ENCODE data around the gene ADSL.

ADSL gene

DNA sequence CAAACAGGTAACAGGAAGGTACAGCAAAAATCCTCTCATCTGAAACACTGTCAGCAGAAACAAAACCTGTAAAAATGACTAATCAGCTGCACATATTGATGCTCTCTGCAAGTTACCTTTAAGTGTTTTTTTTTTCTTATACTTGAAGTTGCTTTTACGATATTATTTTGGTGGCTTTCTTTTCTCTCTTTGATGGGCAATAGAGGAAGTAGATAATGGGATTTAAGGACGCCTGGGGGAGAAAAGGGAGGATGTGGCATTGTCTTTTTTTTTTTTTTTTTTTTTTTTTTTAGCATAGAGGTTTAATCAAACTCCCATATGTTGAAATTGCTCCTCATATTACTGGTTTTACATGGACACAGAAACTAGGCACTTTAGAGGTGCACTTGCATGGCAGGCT, 11.4 kb upstream of the ADSL start:
- no peak overlapping the region for H3K4me3 ChIP-seq (ENCODE audit: low read depth, low read length)

GRCh38 chr22:40335358-40335757, 10.9 kb upstream of the ADSL start:
- TF ChIP-seq CTCF (IDR thresholded peaks at IDR 0.05; ENCODE audit: low read depth, low read length), result no peak
- H3K4me3 ChIP-seq (ENCODE audit: low read depth, low read length), result no peak overlapping the region

More for the DNA sequence above, 11.4 kb upstream of the ADSL start:
- no peak for TF ChIP-seq CTCF (IDR thresholded peaks at IDR 0.05; ENCODE audit: low read depth, low read length)

- no peak for TF ChIP-seq CTCF (IDR thresholded peaks at IDR 0.05; ENCODE audit: low read depth, low read length)
These were observed 6.3 kb upstream of the ADSL start for GRCh38 chr22:40340044-40340443.

GRCh38 chr22:40341604-40342003, 4.7 kb upstream of the ADSL start:
- TF ChIP-seq CTCF (IDR thresholded peaks at IDR 0.05; ENCODE audit: low read depth, low read length), result no peak
- no peak overlapping the region for H3K4me3 ChIP-seq (ENCODE audit: low read depth, low read length)

More at GRCh38 chr22:40340044-40340443, 6.3 kb upstream of the ADSL start:
- no peak overlapping the region for H3K4me3 ChIP-seq (ENCODE audit: low read depth, low read length)

- no peak for TF ChIP-seq CTCF (IDR thresholded peaks at IDR 0.05; ENCODE audit: low read depth, low read length)
- H3K4me3 ChIP-seq (ENCODE audit: low read depth, low read length), result no peak overlapping the region
These were observed 3.8 kb upstream of the ADSL start for GRCh38 chr22:40342521-40342920.

DNA sequence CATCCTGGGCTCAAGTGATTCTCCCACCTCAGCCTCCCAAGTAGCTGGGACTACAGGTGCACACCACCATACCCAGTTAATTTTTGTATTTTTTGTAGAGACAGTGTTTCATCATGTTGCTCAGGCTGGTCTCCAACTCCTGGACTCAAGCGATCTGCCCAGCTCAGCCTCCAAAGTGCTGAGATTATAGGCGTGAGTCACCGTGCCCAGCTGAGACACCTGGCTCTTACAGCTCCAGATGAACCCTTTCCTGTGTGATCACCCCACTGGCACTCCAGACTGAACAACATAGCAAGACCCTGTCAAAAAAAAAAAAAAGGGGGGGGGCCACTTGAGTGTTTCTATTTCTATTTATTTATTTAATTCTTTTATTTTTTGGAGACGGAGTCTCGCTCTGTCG, 1.0 kb upstream of the ADSL start:
- TF ChIP-seq CTCF (IDR thresholded peaks at IDR 0.05; ENCODE audit: low read depth, low read length), result no peak

DNA sequence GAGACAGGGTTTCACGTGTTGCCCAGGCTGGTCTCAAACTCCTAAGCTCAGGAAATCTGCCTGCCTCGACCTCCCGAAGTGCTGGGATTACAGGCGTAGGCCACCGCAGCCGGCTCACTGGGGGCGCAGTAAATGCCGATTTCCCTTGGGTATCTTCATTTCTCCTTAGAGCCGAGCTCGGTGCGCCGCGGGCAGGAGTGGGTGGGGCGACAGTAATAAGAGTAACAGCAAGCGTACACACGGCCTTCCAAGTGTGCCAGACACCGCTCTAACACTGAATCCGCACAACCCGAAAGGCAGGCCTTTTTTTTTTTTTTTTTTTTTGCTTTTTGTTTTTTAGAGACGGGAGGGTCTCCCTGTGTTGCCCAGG, 500 bp upstream of the ADSL start:
- TF ChIP-seq CTCF (IDR thresholded peaks at IDR 0.05; ENCODE audit: low read depth, low read length), result no peak
- H3K4me3 ChIP-seq (ENCODE audit: low read depth, low read length), result peak overlapping the region; percentile 86

More for the DNA sequence above, 1.0 kb upstream of the ADSL start:
- H3K4me3 ChIP-seq (ENCODE audit: low read depth, low read length), result peak overlapping the region; percentile 86

All from WI38 (cell line).